GM12892 (cell line): ENCODE data around the gene DOP1B.

Source experiments
- POLR2A ChIP-seq: IDR thresholded peaks from 2 replicates; pipeline ENCODE4 v1.6.1; 2011; ENCODE audit warnings: low read depth, low read length, control low read depth
- POLR2AphosphoS5 ChIP-seq: IDR thresholded peaks from 2 replicates; pipeline ENCODE4 v1.6.1; 2011; ENCODE audit warnings: low read depth, low read length, control low read depth

DNA sequence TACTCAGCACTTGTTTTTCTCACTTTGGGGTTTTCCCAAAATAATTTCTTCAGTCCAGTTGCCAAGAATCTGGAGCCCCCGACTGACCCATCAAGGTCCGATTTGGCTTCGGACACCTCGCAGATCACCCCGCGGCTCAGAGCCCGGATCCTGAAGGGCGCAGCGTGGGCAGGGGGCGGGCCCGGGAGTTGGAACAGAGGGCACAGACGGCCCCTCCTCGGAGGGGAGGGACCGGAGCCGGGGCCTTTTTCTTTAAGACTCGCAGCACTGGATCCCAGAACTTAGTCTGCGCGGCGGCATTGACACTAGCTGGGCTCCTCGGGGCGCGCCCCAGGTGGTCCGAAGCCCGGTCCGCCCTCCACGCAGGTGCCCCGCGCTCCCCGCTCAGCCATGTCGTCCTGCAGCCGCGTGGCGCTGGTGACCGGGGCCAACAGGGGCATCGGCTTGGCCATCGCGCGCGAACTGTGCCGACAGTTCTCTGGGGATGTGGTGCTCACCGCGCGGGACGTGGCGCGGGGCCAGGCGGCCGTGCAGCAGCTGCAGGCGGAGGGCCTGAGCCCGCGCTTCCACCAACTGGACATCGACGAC is 21.7 kb upstream of the DOP1B start, which contains the start of gene CBR3:
- TF ChIP-seq POLR2AphosphoS5: no peak
- TF ChIP-seq POLR2A: no peak
